ENCODE data around the gene RBM4B.

Gene RBM4B

GRCh38 chr11:66721939-66722338 lies 44.3 kb upstream of the RBM4B start:
- DNase-seq (ENCODE audit: low read depth): no peak
- TF ChIP-seq CTCF (IDR thresholded peaks at IDR 0.05; ENCODE audit: insufficient read depth, low read depth, low read length, missing control alignments): no peak
- H3K4me3 ChIP-seq (ENCODE audit: low read depth, low read length): no peak overlapping the region

- TF ChIP-seq CTCF (IDR thresholded peaks at IDR 0.05; ENCODE audit: insufficient read depth, low read depth, low read length, missing control alignments): no peak
- no peak for DNase-seq (ENCODE audit: low read depth)
- no peak overlapping the region for H3K4me3 ChIP-seq (ENCODE audit: low read depth, low read length)
Observed at GRCh38 chr11:66720899-66721470, 43.3 kb upstream of the RBM4B start.

GRCh38 chr11:66720223-66720898 lies 42.7 kb upstream of the RBM4B start:
- peak; percentile 17 for DNase-seq (ENCODE audit: low read depth)
- no peak for TF ChIP-seq CTCF (IDR thresholded peaks at IDR 0.05; ENCODE audit: insufficient read depth, low read depth, low read length, missing control alignments)
- H3K4me3 ChIP-seq (ENCODE audit: low read depth, low read length): no peak overlapping the region

GRCh38 chr11:66719111-66719872 lies 41.6 kb upstream of the RBM4B start:
- no peak for TF ChIP-seq CTCF (IDR thresholded peaks at IDR 0.05; ENCODE audit: insufficient read depth, low read depth, low read length, missing control alignments)
- no peak overlapping the region for H3K4me3 ChIP-seq (ENCODE audit: low read depth, low read length)
- no peak for DNase-seq (ENCODE audit: low read depth)

- no peak for DNase-seq (ENCODE audit: low read depth)
- H3K4me3 ChIP-seq (ENCODE audit: low read depth, low read length): no peak overlapping the region
Observed at GRCh38 chr11:66718320-66718971, 40.8 kb upstream of the RBM4B start.

GRCh38 chr11:66717925-66718319 lies 40.2 kb upstream of the RBM4B start:
- DNase-seq (ENCODE audit: low read depth): no peak
- TF ChIP-seq CTCF (IDR thresholded peaks at IDR 0.05; ENCODE audit: insufficient read depth, low read depth, low read length, missing control alignments): no peak
- H3K4me3 ChIP-seq (ENCODE audit: low read depth, low read length): no peak overlapping the region

More at GRCh38 chr11:66718320-66718971, 40.8 kb upstream of the RBM4B start:
- no peak for TF ChIP-seq CTCF (IDR thresholded peaks at IDR 0.05; ENCODE audit: insufficient read depth, low read depth, low read length, missing control alignments)
